NCI-H1105 treated with DMSO at 0.1 percent for 48 hours (cell line): ENCODE data around the gene NT5DC2.

Experiments used
- DNase-seq: peaks from one replicate; lab custom pipeline; 2025; lab: John Stamatoyannopoulos, UW

The NT5DC2 gene

GRCh38 chr3:52509753-52510328 is 23.8 kb downstream of the NT5DC2 start:
- no peak for DNase-seq

GRCh38 chr3:52507359-52507758 is 26.3 kb downstream of the NT5DC2 start:
- DNase-seq: no peak

- DNase-seq: no peak
Measured at GRCh38 chr3:52506266-52506966, 27.2 kb downstream of the NT5DC2 start.

- DNase-seq: no peak
Measured at GRCh38 chr3:52504977-52505376, 28.7 kb downstream of the NT5DC2 start.

GRCh38 chr3:52503788-52504424 is 29.8 kb downstream of the NT5DC2 start:
- no peak for DNase-seq

GRCh38 chr3:52502808-52503350 is 30.8 kb downstream of the NT5DC2 start:
- no peak for DNase-seq

- no peak for DNase-seq
Measured at GRCh38 chr3:52502001-52502400, 31.7 kb downstream of the NT5DC2 start.

GRCh38 chr3:52501046-52501445 is 32.6 kb downstream of the NT5DC2 start:
- no peak for DNase-seq

- no peak for DNase-seq
Measured at GRCh38 chr3:52498137-52499054, 35.3 kb downstream of the NT5DC2 start.

- no peak for DNase-seq
Measured at GRCh38 chr3:52495777-52496602, 37.7 kb downstream of the NT5DC2 start.

- DNase-seq: no peak
Measured at GRCh38 chr3:52494886-52495495, 38.7 kb downstream of the NT5DC2 start, which contains the start of gene STAB1. Gene STAB1 (plus strand): TSS chr3:52495338. CDS start chr3:52495414, 76 bp downstream.

GRCh38 chr3:52494445-52494844 is 39.2 kb downstream of the NT5DC2 start:
- DNase-seq: peak; percentile 43

- no peak for DNase-seq
Measured at GRCh38 chr3:52493232-52494017, 40.2 kb downstream of the NT5DC2 start.

GRCh38 chr3:52492059-52492458 is 41.6 kb downstream of the NT5DC2 start:
- no peak for DNase-seq

GRCh38 chr3:52490939-52491526 is 42.6 kb downstream of the NT5DC2 start:
- DNase-seq: no peak

- no peak for DNase-seq
Measured at GRCh38 chr3:52490035-52490938, 43.4 kb downstream of the NT5DC2 start.

- DNase-seq: no peak
Measured at GRCh38 chr3:52489453-52489852, 44.2 kb downstream of the NT5DC2 start.

GRCh38 chr3:52488746-52489145 is 44.9 kb downstream of the NT5DC2 start:
- DNase-seq: no peak
